ENCODE measurements around the gene RETSAT.

RETSAT gene

DNA sequence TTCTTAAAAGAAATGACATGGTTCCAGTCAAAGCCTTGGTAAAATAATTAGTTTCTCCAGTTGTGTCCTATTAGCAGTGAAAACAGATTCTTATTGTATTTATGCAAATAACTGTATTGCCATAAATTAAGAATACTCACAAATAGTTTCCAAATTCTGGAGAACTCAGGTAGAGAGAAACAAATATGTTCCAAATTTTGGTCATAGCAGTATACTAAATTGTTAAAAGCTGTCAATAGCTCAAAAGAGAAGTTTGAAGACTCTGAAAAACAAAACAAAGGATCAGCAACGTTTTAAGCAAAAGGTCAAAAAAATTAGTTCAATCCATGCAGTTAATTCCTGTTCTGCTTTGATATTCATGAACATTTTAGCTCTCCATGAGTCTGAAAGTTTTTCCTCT is 25.7 kb upstream of the RETSAT start:
- TF ChIP-seq CTCF (conservative IDR thresholded peaks at IDR 0.05; ENCODE audit: low read depth), result no peak
- CTCF ChIA-PET, result no interaction called here
- DNase-seq (ENCODE audit: low spot score), result no peak
- POLR2A ChIA-PET (ENCODE audit: low non-redundant PET), result no interaction called here
- no peak overlapping the region for H3K27ac ChIP-seq

DNA sequence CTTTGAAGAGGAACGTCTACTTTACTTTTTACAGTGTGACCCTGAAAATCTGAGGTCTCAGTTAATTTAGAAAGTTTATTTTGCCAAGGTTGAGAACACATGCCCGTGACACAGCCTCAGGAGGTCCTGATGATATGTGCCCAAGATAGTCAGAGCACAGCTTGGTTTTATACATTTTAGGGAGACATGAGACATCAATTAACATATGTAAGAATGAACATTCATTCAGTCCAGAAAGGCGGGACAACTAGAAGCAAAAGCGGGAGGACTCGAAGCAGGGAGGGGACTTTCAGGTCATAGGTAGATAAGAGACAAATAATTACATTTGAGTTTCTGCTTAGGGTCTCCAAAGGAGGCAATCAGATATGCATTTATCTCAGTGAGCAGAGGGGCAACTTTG is 23.9 kb upstream of the RETSAT start:
- POLR2A ChIA-PET (ENCODE audit: low non-redundant PET), result no interaction called here
- CTCF ChIA-PET, result interaction anchor here (0.6 kb wide), 1 partner anchor 176 kb away, joined by 3 read pairs; no protein-coding TSS in a partner anchor

GRCh38 chr2:85377083-85377482 is 22.8 kb upstream of the RETSAT start:
- CTCF ChIA-PET, result no interaction called here
- peak overlapping the region; percentile 1 for H3K27ac ChIP-seq
- no peak for DNase-seq (ENCODE audit: low spot score)
- POLR2A ChIA-PET (ENCODE audit: low non-redundant PET), result no interaction called here
- no peak for TF ChIP-seq CTCF (conservative IDR thresholded peaks at IDR 0.05; ENCODE audit: low read depth)

More for the DNA sequence above, 23.9 kb upstream of the RETSAT start:
- no peak for TF ChIP-seq CTCF (conservative IDR thresholded peaks at IDR 0.05; ENCODE audit: low read depth)
- no peak overlapping the region for H3K27ac ChIP-seq
- no peak for DNase-seq (ENCODE audit: low spot score)

- CTCF ChIA-PET, result interaction anchor here (1.0 kb wide), 1 partner anchor 12 kb away, joined by 4 read pairs; no protein-coding TSS in a partner anchor
- POLR2A ChIA-PET (ENCODE audit: low non-redundant PET), result no interaction called here
- DNase-seq (ENCODE audit: low spot score), result no peak
- no peak for TF ChIP-seq CTCF (conservative IDR thresholded peaks at IDR 0.05; ENCODE audit: low read depth)
- peak overlapping the region; percentile 18; the same call in 1 of the 2 replicates for H3K27ac ChIP-seq
Measured at GRCh38 chr2:85376291-85377065, 22.1 kb upstream of the RETSAT start.

DNA sequence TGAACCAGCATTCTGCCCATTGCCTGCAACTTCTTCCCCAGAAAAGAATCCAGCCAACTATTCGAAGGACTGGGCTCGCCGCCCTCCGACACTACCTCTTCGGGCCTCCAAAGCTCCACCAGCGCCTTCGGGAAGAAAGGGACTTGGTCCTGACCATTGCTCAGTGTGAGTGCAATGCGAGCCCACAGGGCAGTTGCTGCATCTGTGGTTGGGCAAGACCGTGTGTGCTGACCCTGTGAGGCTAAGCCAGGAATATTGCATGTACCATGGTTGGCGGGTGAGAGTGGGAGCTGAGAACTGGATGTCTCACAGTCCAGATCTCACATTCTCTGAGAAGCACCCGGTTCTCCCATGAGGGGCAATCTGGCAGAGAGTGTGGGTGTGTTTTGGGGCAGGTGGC is 16.7 kb upstream of the RETSAT start:
- ChIA-PET CTCF (no interaction called here), POLR2A (ENCODE audit: low non-redundant PET) (interaction anchor here (1.5 kb wide), 1 partner anchor 17 kb away, joined by 4 read pairs; the partner anchor contains the start of genes ELMOD3 and RETSAT)
- no peak for DNase-seq (ENCODE audit: low spot score)
- no peak overlapping the region for H3K27ac ChIP-seq
- TF ChIP-seq CTCF (conservative IDR thresholded peaks at IDR 0.05; ENCODE audit: low read depth), result no peak

DNA sequence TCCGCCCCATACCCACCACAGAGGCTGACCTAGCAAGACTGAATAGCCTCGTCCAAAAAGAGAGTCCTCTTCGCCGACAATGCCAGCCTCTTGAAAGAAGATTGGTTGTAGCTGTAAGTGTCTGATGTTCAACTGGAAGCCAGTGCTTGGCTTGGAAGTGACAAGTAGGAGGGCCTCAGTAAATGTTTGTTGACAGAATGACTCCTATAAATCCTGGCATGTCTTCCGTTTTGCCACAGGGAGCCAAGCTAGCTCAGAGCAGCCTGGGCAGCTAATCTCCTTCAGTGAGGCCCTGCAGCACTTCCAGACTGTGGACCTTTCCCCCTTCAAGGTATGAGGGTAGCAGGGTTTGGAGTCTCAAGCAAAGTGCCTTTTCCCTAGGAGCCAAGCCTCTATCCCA is 15.2 kb upstream of the RETSAT start:
- CTCF ChIA-PET, result interaction anchor here (0.7 kb wide), 1 partner anchor 9 kb away, joined by 3 read pairs; no protein-coding TSS in a partner anchor
- H3K27ac ChIP-seq, result no peak overlapping the region; the same call in 1 of the 2 replicates
- POLR2A ChIA-PET (ENCODE audit: low non-redundant PET), result no interaction called here
- no peak for DNase-seq (ENCODE audit: low spot score)
- no peak for TF ChIP-seq CTCF (conservative IDR thresholded peaks at IDR 0.05; ENCODE audit: low read depth)
